ENCODE results near the gene PLLP.

DNA sequence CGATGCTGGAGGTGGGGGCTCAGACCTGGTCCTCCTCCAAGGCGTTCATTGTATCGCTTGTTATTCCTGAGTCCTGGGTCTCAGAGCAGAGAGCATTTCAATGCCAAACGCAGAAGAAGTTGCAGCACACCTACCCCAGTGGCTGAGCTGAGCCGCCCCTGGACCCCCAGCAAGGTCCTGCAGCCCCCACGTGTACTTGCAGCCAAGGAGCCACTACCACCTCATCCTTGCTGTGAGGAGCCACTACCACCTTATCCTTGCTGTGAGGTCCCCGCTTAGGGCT lies 13.5 kb downstream of the PLLP start:
- TF ChIP-seq TAF1 (IDR thresholded peaks at IDR 0.05; ENCODE audit: low read depth) (no peak), RAD21 (IDR thresholded peaks at IDR 0.05; ENCODE audit: low read depth) (no peak)
- TF ChIP-seq, protein P1, sequence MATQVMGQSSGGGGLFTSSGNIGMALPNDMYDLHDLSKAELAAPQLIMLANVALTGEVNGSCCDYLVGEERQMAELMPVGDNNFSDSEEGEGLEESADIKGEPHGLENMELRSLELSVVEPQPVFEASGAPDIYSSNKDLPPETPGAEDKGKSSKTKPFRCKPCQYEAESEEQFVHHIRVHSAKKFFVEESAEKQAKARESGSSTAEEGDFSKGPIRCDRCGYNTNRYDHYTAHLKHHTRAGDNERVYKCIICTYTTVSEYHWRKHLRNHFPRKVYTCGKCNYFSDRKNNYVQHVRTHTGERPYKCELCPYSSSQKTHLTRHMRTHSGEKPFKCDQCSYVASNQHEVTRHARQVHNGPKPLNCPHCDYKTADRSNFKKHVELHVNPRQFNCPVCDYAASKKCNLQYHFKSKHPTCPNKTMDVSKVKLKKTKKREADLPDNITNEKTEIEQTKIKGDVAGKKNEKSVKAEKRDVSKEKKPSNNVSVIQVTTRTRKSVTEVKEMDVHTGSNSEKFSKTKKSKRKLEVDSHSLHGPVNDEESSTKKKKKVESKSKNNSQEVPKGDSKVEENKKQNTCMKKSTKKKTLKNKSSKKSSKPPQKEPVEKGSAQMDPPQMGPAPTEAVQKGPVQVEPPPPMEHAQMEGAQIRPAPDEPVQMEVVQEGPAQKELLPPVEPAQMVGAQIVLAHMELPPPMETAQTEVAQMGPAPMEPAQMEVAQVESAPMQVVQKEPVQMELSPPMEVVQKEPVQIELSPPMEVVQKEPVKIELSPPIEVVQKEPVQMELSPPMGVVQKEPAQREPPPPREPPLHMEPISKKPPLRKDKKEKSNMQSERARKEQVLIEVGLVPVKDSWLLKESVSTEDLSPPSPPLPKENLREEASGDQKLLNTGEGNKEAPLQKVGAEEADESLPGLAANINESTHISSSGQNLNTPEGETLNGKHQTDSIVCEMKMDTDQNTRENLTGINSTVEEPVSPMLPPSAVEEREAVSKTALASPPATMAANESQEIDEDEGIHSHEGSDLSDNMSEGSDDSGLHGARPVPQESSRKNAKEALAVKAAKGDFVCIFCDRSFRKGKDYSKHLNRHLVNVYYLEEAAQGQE (IDR thresholded peaks at IDR 0.05; ENCODE audit: low read depth), result no peak

All from Ishikawa (cell line).